Activated CD4-positive, alpha-beta memory T cell treated with anti-CD3 and anti-CD28 coated beads for 36 hours (primary cell): Measurements from ENCODE around the gene RNF44. TPM values are rescaled to one million over a fixed set of nuclear protein-coding genes. Genes with fewer than 3 reads are reported as not detected.
"Not testable (repeated sequence)": the region's sequence is repeated elsewhere in the genome, so short reads cannot be mapped to it uniquely, and the experiment has no call there.

Source experiments
- CTCF ChIA-PET: fragments of 350-600 bp; sonication (Branson Sonifier 250); formaldehyde crosslinking; loops from one replicate; lab custom pipeline; 2021; ENCODE audit warnings: antibody characterized with exemption, inconsistent platforms; lab: Charles Lee
- POLR2A ChIA-PET: fragments of 350-600 bp; sonication (Branson Sonifier 250); formaldehyde crosslinking; loops from one replicate; lab custom pipeline; 2021; ENCODE audit warnings: antibody characterized with exemption; lab: Charles Lee
- DNase-seq: peaks from one replicate; pipeline ENCODE4 v3.0.0-alpha.2; 2020
- H3K27ac Mint-ChIP-seq: one replicate; pipeline ENCODE4 v1.8.0; 2021; ENCODE audit warnings: mixed read lengths
- H3K27me3 Mint-ChIP-seq: one replicate; pipeline ENCODE4 v1.8.0; 2021; ENCODE audit warnings: mixed read lengths
- H3K36me3 Mint-ChIP-seq: one replicate; pipeline ENCODE4 v1.8.0; 2021; ENCODE audit warnings: mixed read lengths
- H3K4me1 Mint-ChIP-seq: one replicate; pipeline ENCODE4 v1.8.0; 2021; ENCODE audit warnings: low read depth, mixed read lengths
- H3K4me3 Mint-ChIP-seq: one replicate; pipeline ENCODE4 v1.8.0; 2021; ENCODE audit warnings: mild to moderate bottlenecking, mixed read lengths
- H3K9me3 Mint-ChIP-seq: one replicate; pipeline ENCODE4 v1.8.0; 2021; ENCODE audit warnings: mixed read lengths
- intact Hi-C: fragments of 100-400 bp; cut with micrococcal nuclease; formaldehyde crosslinking; loops from one replicate; pipeline ENCODE4 v1.15.1; 2023
- total RNA-seq, 2 experiments: library from RNA; stranded (reverse); gene quantifications; one replicate each; pipeline ENCODE4 v1.2.3, GENCODE V29; 2021

RNF44 gene
- total RNA-seq, 2 experiments from 2014 or later: 61.9 to 68.1 TPM

DNA sequence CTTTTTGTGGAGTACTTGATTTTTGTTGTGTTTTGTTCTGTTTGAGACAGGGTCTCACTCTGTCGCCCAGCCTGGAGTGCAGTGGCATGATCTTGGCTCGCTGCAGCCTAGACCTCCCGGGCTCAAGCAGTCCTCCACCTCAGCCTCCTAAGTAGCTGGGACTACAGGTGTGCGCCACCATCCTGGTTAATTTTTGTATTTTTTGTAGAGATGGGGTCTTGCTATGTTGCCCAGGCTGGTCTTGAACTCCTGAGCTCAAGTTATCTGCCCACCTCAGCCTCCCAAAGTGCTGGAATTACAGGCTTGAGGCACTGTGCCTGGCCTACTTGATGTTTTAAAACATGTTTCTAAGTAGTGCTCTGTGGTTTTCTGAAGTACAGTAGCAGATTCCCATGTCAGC lies 50.0 kb downstream of the RNF44 start:
- H3K4me3 Mint-ChIP-seq, DNase-seq, H3K27me3 Mint-ChIP-seq, POLR2A ChIA-PET, H3K27ac Mint-ChIP-seq, H3K9me3 Mint-ChIP-seq: not testable (repeated sequence)
- CTCF ChIA-PET: interaction anchor here (2.9 kb wide), 1 partner anchor 39 kb away, joined by 9 read pairs; the partner anchor contains the start of gene FAF2
- peaks cover 32% of the 10 kb centered on the region for H3K36me3 Mint-ChIP-seq
- intact Hi-C loops: loop anchor here (5.0 kb wide), 1 partner anchor 45 kb away; no protein-coding TSS in a partner anchor
- peaks cover 40% of the 10 kb centered on the region for H3K4me1 Mint-ChIP-seq

- Mint-ChIP-seq H3K27me3 (no peaks in the 10 kb centered on the region), H3K4me1 (peaks cover 49% of the 10 kb centered on the region), H3K9me3 (no peaks in the 10 kb centered on the region), H3K4me3 (no peak overlapping the region), H3K36me3 (peaks cover 34% of the 10 kb centered on the region), H3K27ac (peak overlapping the region; percentile 30)
- POLR2A ChIA-PET: interaction anchor here (0.6 kb wide), 1 partner anchor 17 kb away, joined by 4 read pairs; no protein-coding TSS in a partner anchor
- DNase-seq: no peak
- CTCF ChIA-PET: interaction anchor here (2.9 kb wide), 1 partner anchor 38 kb away, joined by 9 read pairs; the partner anchor contains the start of gene FAF2
- intact Hi-C loops: loop anchor here (5.0 kb wide), 1 partner anchor 46 kb away; no protein-coding TSS in a partner anchor
Measured at GRCh38 chr5:176486189-176486757, 50.9 kb downstream of the RNF44 start.

- CTCF ChIA-PET: no interaction called here
Measured at GRCh38 chr5:176485176-176485575, 52.0 kb downstream of the RNF44 start.

GRCh38 chr5:176481711-176482110 lies 55.5 kb downstream of the RNF44 start:
- peak; percentile 31 for DNase-seq

More at GRCh38 chr5:176485176-176485575, 52.0 kb downstream of the RNF44 start:
- intact Hi-C loops: loop anchor here (5.0 kb wide), 1 partner anchor 47 kb away; no protein-coding TSS in a partner anchor
- no peaks in the 10 kb centered on the region for H3K27me3 Mint-ChIP-seq
- POLR2A ChIA-PET: no interaction called here
- H3K27ac Mint-ChIP-seq: no peak overlapping the region
- H3K4me3 Mint-ChIP-seq: no peak overlapping the region
- peaks cover 33% of the 10 kb centered on the region for H3K36me3 Mint-ChIP-seq
- peaks cover 50% of the 10 kb centered on the region for H3K4me1 Mint-ChIP-seq
- H3K9me3 Mint-ChIP-seq: no peaks in the 10 kb centered on the region
- no peak for DNase-seq

More at GRCh38 chr5:176481711-176482110, 55.5 kb downstream of the RNF44 start:
- intact Hi-C loops: no loop called here
- peaks cover 39% of the 10 kb centered on the region for H3K4me1 Mint-ChIP-seq
- H3K4me3 Mint-ChIP-seq: no peak overlapping the region
- H3K36me3 Mint-ChIP-seq: peaks cover 20% of the 10 kb centered on the region
- peak overlapping the region; percentile 60 for H3K27ac Mint-ChIP-seq
- no peaks in the 10 kb centered on the region for H3K27me3 Mint-ChIP-seq
- H3K9me3 Mint-ChIP-seq: no peaks in the 10 kb centered on the region
- CTCF ChIA-PET: interaction anchor here (0.9 to 1.4 kb wide), 2 partner anchors 35 to 50 kb away, joined by 3 to 4 read pairs; no protein-coding TSS in a partner anchor
- POLR2A ChIA-PET: no interaction called here

Other genes starting within 250 kb of the RNF44 start
- gene KIAA1191, start 175.6 kb downstream of the RNF44 start, total RNA-seq: 10 to 100 TPM; 35.3 to 40.3 TPM
- gene ARL10, start 171.9 kb downstream of the RNF44 start, total RNA-seq: 10 to 100 TPM in 1 of 2 experiments, 1 to 10 TPM in 1; 9.3 to 12.2 TPM
- 10 to 100 TPM; 52.5 to 57.6 TPM for gene NOP16, start 148.8 kb downstream of the RNF44 start, total RNA-seq
- gene HIGD2A, start 148.7 kb downstream of the RNF44 start, total RNA-seq: 100 to 1,000 TPM; 112 to 119 TPM
- gene CLTB, start 120.9 kb downstream of the RNF44 start, total RNA-seq: 10 to 100 TPM; 51.5 to 57.0 TPM
- 10 to 100 TPM; 34.4 to 34.6 TPM for gene FAF2, start 89.0 kb downstream of the RNF44 start, total RNA-seq
- gene CDHR2, start 11.9 kb upstream of the RNF44 start, total RNA-seq: under 1 TPM; 0.36 to 0.38 TPM
- 1 to 10 TPM; 4.5 to 5.3 TPM for gene GPRIN1, start 72.8 kb upstream of the RNF44 start, total RNA-seq
- gene SNCB, start 93.1 kb upstream of the RNF44 start, total RNA-seq: under 1 TPM in 1 of 2 experiments, not detected in 1; 0.31 TPM
- not detected for gene EIF4E1B, start 93.3 kb upstream of the RNF44 start, total RNA-seq
- 10 to 100 TPM; 25.2 to 25.3 TPM for gene TSPAN17, start 110.1 kb upstream of the RNF44 start, total RNA-seq